HG02623 (cell line): ENCODE measurements around the gene CEP57.
"Not testable (repeated sequence)": the region's sequence is repeated elsewhere in the genome, so short reads cannot be mapped to it uniquely, and the experiment has no call there.

ENCODE experiments used
- ATAC-seq: cut with Tn5 transposase; IDR thresholded peaks from one replicate; pipeline ENCODE4 v1.9.1; 2021; ENCODE audit warnings: moderate library complexity; ENCODE audit not compliant: unreplicated experiment

Gene CEP57

GRCh38 chr11:95854362-95854761, 64.1 kb downstream of the CEP57 start:
- not testable (repeated sequence) for ATAC-seq

DNA sequence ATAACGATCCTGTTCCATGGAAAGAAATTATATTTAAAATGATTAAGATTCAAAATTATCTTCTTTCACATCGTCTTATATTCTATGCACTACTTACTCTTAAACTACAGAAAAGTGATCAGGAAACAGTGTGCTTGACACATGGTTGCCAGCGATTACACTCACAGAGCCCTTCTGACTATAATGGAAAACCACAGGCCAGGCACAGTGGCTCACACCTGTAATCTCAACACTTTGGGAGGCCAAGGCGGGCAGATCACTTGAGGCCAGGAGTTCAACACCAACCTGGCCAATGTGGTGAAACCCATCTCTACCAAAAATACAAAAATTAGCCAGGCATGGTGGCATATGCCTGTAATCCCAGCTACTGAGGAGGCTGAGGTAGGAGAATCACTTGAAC, 69.7 kb downstream of the CEP57 start:
- ATAC-seq, result not testable (repeated sequence)

- no peak for ATAC-seq
Measured at GRCh38 chr11:95863486-95864140, 73.3 kb downstream of the CEP57 start.

GRCh38 chr11:95867105-95867504, 76.8 kb downstream of the CEP57 start:
- no peak for ATAC-seq

GRCh38 chr11:95870877-95871276, 80.6 kb downstream of the CEP57 start:
- ATAC-seq, result not testable (repeated sequence)

DNA sequence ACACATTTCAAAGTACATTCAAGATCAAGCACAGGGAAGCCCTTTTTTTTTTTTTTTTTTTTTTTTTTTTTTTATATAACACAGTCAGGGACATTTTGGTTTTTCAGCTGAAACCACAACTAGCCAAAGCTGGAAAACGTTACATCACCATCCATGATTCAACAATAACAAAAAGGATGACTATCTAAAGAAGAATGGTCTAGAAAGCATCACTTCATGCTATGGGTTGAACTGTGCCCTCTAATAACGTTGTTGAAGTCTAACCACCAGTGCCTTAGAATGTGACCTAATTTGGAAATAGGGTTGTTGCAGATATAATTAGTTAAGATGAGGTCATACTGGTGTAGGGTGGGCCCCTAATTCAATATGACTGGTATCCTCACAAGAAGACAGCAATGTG, 87.0 kb downstream of the CEP57 start:
- ATAC-seq, result no peak
